ENCODE results near the gene EPHA4.

- TF ChIP-seq CTCF (conservative IDR thresholded peaks at IDR 0.05; ENCODE audit: low read depth, low read length) (no peak), EZH2 (IDR thresholded peaks at IDR 0.05; ENCODE audit: low read length, unreplicated experiment) (no peak)
Measured at GRCh38 chr2:221397187-221397586, 174.9 kb downstream of the EPHA4 start.
